Measurements from ENCODE around the gene ARHGAP15.

GRCh38 chr2:143241403-143242088, 112.3 kb downstream of the ARHGAP15 start:
- no peak for TF ChIP-seq POLR2A (IDR thresholded peaks at IDR 0.05)
- no peak for TF ChIP-seq CTCF (IDR thresholded peaks at IDR 0.05)
